Measurements from ENCODE around the gene RAB20. TPM values are rescaled to one million over a fixed set of nuclear protein-coding genes. Genes with fewer than 3 reads are reported as not detected.

The RAB20 gene
- total and polyA plus RNA-seq, 2 of the 8 experiments (the other 6 are each of a cell fraction or from before 2014, with no cell fraction given) = 14.8 to 27.9 TPM

DNA sequence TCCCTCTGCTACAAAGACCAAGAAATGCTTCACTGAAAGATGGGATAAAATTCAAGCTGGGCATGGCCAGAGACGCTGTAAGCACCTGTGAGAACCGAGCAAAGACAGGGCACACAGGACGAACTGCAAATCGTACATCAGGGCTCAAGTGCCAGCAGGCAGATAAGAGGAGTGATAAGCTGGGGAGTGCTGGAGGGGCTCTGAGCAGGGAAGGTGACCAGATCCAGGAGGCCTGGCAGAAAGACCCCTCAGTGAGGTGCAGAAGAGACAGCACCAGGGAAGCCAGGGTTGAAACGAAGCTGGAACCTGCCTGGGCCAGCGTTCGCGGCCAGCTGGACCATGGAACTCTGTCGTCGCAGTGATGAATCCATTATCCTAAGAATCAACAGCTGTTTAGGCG lies 10.2 kb downstream of the RAB20 start (continued):
- TF ChIP-seq NANOG (IDR thresholded peaks at IDR 0.05; ENCODE audit: insufficient read depth, low read depth, low read length, poor library complexity, severe bottlenecking) = no peak
- no peak for TF ChIP-seq TAF7 (optimal IDR thresholded peaks at IDR 0.05; ENCODE audit: borderline replicate concordance, low read depth, low read length)
- TF ChIP-seq RAD21 (IDR thresholded peaks at IDR 0.05 in 1 of 2, conservative IDR thresholded peaks at IDR 0.05 in 1 of 2; ENCODE audit: low read depth in 2 of 2, low read length in 2 of 2) = no peak
- TF ChIP-seq SIX5 (IDR thresholded peaks at IDR 0.05; ENCODE audit: low read depth, low read length) = no peak
